Esophagus muscularis mucosa (tissue), 4 donors: ENCODE data around the gene GNPTG. TPM values are rescaled to one million over a fixed set of nuclear protein-coding genes. Genes with fewer than 3 reads are reported as not detected.

Experiments
- DNase-seq: peaks from one replicate; pipeline ENCODE4 v3.0.0-alpha.2; 2017; ENCODE audit errors: extremely low spot score
- H3K27ac ChIP-seq, 4 donors: fragments of 200-600 bp; sonication (generic); replicated peaks in 1 of 4; 1 replicate in 3 of 4; 2 replicates in 1 of 4; pipeline ENCODE4 v1.5.1; 2016 to 2019; ENCODE audit warnings: mild to moderate bottlenecking in 1 of 4
- H3K27me3 ChIP-seq, 4 donors: fragments of 200-600 bp; sonication (generic); one replicate each; pipeline versions ENCODE4 v1.5.1 to v1.6.0; 2016 to 2019
- H3K36me3 ChIP-seq, 4 donors: fragments of 200-600 bp; sonication (generic); one replicate each; pipeline ENCODE4 v1.5.1; 2016 to 2019
- H3K4me1 ChIP-seq, 4 donors: fragments of 200-600 bp; sonication (generic); one replicate each; pipeline ENCODE4 v1.5.1; 2016 to 2019
- H3K4me3 ChIP-seq, 4 donors: fragments of 200-600 bp; sonication (generic); 1 replicate in 2 of 4; 2 replicates in 2 of 4; pipeline ENCODE4 v1.5.1; 2016 to 2019; ENCODE audit warnings: mild to moderate bottlenecking in 4 of 4, moderate library complexity in 1 of 4
- H3K9me3 ChIP-seq, 4 donors: fragments of 200-600 bp; sonication (generic); 1 replicate in 3 of 4; 2 replicates in 1 of 4; pipeline ENCODE4 v1.5.1; 2016 to 2019
- EP300 ChIP-seq: sonication (generic); formaldehyde crosslinking; IDR thresholded peaks from one replicate; pipeline ENCODE4 v1.6.1; 2017; ENCODE audit warnings: antibody characterized with exemption
- POLR2A ChIP-seq: fragments of 450-650 bp; IDR thresholded peaks from one replicate; pipeline ENCODE4 v1.6.1; 2017; ENCODE audit warnings: antibody characterized with exemption, moderate library complexity, mild to moderate bottlenecking, low read depth
- POLR2AphosphoS5 ChIP-seq, 2 donors: sonication (generic); formaldehyde crosslinking; IDR thresholded peaks; one replicate each; pipeline ENCODE4 v1.6.1; 2017; ENCODE audit warnings: antibody characterized with exemption in 2 of 2
- WGBS: methylation state at CpG from one replicate; pipeline ENCODE4 v1.1.5; 2018; 5-methylcytosine and 5-hydroxymethylcytosine counted together
- intact Hi-C: fragments of 100-400 bp; cut with DNase I; formaldehyde crosslinking; loops from one replicate; pipeline ENCODE4 v1.15.1; 2023
- total RNA-seq, 4 donors: library from RNA; depleted of rRNA; stranded (reverse); fragments of >200 nt; gene quantifications; one replicate each; pipeline versions ENCODE4 v1.1.0 to v1.2.1, GENCODE V29; 2016
- TF ChIP-seq, protein P1 (sequence below), 3 experiments: fragments of 200-600 bp in 2 of 3; fragments of 450-650 bp in 1 of 3; sonication (generic) in 2 of 3; IDR thresholded peaks; one replicate each; pipeline ENCODE4 v1.5.1; 2017 to 2019; ENCODE audit warnings: antibody characterized with exemption in 3 of 3, mild to moderate bottlenecking in 2 of 3, moderate library complexity in 1 of 3

The GNPTG gene
- total RNA-seq, 4 donors from 2014 or later = 54.4 to 70.5 (median 61.1) TPM

DNA sequence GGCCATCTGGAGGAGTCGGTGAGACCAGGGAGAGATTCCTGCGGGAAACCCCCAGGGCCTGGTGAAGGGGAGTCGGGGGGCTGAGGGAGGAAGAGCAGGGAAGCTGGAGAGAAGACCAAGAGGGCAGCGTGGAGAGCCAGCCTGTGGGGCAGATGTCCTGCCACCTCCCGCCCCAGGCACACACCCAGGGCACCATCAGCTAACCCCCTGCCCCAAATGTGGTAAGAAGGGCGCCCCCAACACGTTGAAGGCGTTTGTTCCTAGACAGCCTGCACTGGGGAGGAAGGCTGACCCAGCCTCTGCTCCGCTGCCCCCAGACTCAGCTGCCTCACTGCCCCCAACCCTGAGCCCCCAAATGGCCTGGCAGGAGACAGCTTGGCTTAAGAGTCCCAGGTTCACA lies 17.0 kb upstream of the GNPTG start:
- intact Hi-C loops = no loop called here
- H3K27ac ChIP-seq = no peak overlapping the region
- peaks cover 0 to 7% (median 3%) of the 10 kb centered on the region in 4 donors for H3K9me3 ChIP-seq
- peaks cover 8 to 93% (median 36%) of the 10 kb centered on the region in 4 donors for H3K27me3 ChIP-seq
- peaks cover 28 to 42% (median 37%) of the 10 kb centered on the region in 4 donors for H3K4me1 ChIP-seq
- no peak for DNase-seq
- H3K36me3 ChIP-seq = no peaks in the 10 kb centered on the region
- 28% methylated on average over 5 of the region's 9 CpGs for WGBS
- H3K4me3 ChIP-seq = peak overlapping the region in 2 of 4 donors; percentile 47 to 49
- TF ChIP-seq POLR2AphosphoS5 (IDR thresholded peaks at IDR 0.05) (no peak), POLR2A (no peak), EP300 (no peak)
- TF ChIP-seq, protein P1, sequence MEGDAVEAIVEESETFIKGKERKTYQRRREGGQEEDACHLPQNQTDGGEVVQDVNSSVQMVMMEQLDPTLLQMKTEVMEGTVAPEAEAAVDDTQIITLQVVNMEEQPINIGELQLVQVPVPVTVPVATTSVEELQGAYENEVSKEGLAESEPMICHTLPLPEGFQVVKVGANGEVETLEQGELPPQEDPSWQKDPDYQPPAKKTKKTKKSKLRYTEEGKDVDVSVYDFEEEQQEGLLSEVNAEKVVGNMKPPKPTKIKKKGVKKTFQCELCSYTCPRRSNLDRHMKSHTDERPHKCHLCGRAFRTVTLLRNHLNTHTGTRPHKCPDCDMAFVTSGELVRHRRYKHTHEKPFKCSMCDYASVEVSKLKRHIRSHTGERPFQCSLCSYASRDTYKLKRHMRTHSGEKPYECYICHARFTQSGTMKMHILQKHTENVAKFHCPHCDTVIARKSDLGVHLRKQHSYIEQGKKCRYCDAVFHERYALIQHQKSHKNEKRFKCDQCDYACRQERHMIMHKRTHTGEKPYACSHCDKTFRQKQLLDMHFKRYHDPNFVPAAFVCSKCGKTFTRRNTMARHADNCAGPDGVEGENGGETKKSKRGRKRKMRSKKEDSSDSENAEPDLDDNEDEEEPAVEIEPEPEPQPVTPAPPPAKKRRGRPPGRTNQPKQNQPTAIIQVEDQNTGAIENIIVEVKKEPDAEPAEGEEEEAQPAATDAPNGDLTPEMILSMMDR (IDR thresholded peaks at IDR 0.05) = no peak

DNA sequence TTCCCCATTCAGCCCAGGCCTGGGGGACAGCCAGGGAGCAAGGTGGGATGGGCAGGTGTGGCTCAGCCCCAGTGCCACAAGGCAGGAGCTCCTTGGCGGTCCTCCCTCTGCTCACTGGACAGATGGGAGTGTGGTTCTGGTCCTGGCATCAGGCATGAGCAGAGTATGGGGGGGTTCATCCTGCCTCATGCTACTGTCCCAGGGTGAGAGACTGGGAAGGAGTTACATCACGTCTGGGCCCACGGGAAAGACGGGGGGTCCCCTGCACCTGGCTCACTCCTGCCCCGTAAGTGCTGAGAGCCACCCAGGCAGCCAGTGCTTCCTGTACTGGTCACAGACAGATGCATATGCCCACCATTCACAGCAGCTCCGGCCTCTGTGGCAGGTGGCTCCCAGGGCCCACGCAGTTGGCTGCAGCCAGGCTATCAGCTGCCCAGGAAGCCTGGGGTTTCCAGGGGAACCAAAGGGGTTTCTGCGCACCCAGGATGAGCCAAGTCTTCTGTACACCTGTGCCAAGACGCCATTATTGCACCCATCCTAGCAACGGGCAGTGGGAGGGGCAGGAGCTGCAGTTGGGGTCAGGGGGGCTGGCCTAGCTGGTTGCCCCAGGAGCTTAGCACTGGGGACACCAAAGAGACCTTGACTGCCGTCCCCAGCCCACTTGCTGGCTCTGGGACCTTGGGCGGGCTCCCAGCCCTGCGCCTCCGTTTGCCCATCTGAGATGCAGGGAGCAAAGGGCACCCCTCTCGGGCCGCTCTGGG lies 16.3 kb upstream of the GNPTG start:
- peaks cover 8 to 89% (median 36%) of the 10 kb centered on the region in 4 donors for H3K27me3 ChIP-seq
- no peaks in the 10 kb centered on the region for H3K36me3 ChIP-seq
- no peak for DNase-seq
- TF ChIP-seq, protein P1 (IDR thresholded peaks at IDR 0.05) = no peak
- TF ChIP-seq EP300 = no peak
- TF ChIP-seq POLR2A = no peak
- no peak for TF ChIP-seq POLR2AphosphoS5 (IDR thresholded peaks at IDR 0.05)
- H3K27ac ChIP-seq = no peak overlapping the region
- WGBS = 45% methylated on average over 10 of the region's 16 CpGs
- H3K4me3 ChIP-seq = no peak overlapping the region
- peaks cover 28 to 42% (median 37%) of the 10 kb centered on the region in 4 donors for H3K4me1 ChIP-seq
- intact Hi-C loops = no loop called here
- H3K9me3 ChIP-seq = peaks cover 0 to 4% (median 2%) of the 10 kb centered on the region in 4 donors

DNA sequence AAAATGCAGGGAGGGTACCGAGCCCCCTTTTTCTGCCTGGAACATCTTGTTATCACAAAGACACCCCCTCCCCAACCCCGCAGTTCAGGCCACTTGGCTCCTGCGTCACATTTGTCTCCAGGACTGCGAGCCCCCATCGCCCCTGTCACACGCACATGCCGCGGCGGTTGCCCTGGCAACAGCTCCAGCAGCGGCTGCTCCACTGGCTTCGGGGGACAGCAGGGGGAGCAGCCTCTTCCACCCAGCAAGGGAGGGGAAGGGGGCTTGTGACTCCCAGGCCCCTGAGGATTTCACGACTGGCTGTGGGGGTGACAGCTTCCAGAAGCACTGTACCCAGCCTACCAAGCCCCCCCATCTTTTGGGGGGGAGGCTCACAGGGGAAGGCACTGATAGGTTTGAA lies 15.7 kb upstream of the GNPTG start:
- peaks cover 8 to 83% (median 34%) of the 10 kb centered on the region in 4 donors for H3K27me3 ChIP-seq
- no peak for DNase-seq
- peaks cover 28 to 41% (median 37%) of the 10 kb centered on the region in 4 donors for H3K4me1 ChIP-seq
- H3K36me3 ChIP-seq = peaks cover 0 to 3% (median 0%) of the 10 kb centered on the region in 4 donors
- 8% methylated on average over 11 of the region's 12 CpGs for WGBS
- H3K9me3 ChIP-seq = no peaks in the 10 kb centered on the region
- intact Hi-C loops = no loop called here
- no peak overlapping the region for H3K4me3 ChIP-seq
- H3K27ac ChIP-seq = no peak overlapping the region
- TF ChIP-seq, protein P1 (IDR thresholded peaks at IDR 0.05) = no peak
- TF ChIP-seq POLR2A = no peak
- TF ChIP-seq EP300 = no peak
- TF ChIP-seq POLR2AphosphoS5 (IDR thresholded peaks at IDR 0.05) = no peak

DNA sequence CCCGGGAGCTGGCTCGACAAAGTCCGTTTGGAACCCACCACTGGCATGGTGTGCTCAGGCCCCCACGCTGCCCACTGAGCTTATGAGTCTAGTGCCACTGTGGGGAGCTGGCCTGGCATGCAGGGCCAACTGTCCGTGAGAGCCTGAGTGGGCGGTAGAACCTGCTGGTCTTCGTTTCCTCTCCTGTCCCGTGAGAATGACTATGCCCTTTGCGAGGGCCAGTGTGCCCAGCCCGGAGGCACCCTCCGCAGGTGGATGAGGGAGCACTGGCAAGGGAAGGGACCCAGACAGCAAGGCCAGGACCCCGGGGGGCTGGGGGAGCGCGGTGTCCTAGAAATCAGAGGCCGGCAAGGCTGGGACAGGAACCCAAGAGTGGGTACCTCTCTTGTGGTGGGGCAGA lies 15.1 kb upstream of the GNPTG start:
- intact Hi-C loops = no loop called here
- TF ChIP-seq POLR2A = no peak
- TF ChIP-seq, protein P1 (IDR thresholded peaks at IDR 0.05) = no peak
- TF ChIP-seq EP300 = no peak
- TF ChIP-seq POLR2AphosphoS5 (IDR thresholded peaks at IDR 0.05) = no peak
- WGBS = 69% methylated on average over 11 of the region's 15 CpGs
- H3K9me3 ChIP-seq = no peaks in the 10 kb centered on the region
- H3K4me3 ChIP-seq = no peak overlapping the region
- no peak overlapping the region for H3K27ac ChIP-seq
- H3K4me1 ChIP-seq = peaks cover 21 to 35% (median 30%) of the 10 kb centered on the region in 4 donors
- peaks cover 8 to 83% (median 33%) of the 10 kb centered on the region in 4 donors for H3K27me3 ChIP-seq
- DNase-seq = no peak
- peaks cover 0 to 3% (median 0%) of the 10 kb centered on the region in 4 donors for H3K36me3 ChIP-seq
